ENCODE results near the gene PINK1.

Gene PINK1

GRCh38 chr1:20663969-20664715 is 30.9 kb downstream of the PINK1 start:
- Histone ChIP-seq H3K9me3 (ENCODE audit: control insufficient read depth, insufficient read depth, low read depth, low read length) (no peaks in the 10 kb centered on the region), H3K27ac (ENCODE audit: extremely low read depth, low read depth, low read length) (no peak overlapping the region), H3K4me1 (ENCODE audit: control insufficient read depth, insufficient read depth, low read length) (no peaks in the 10 kb centered on the region), H3K36me3 (ENCODE audit: control insufficient read depth in 2 of 2, insufficient read depth in 1 of 2, low read length in 2 of 2) (peaks cover 0 to 10% of the 10 kb centered on the region in 2 experiments; a peak in 2 of 3 replicates), H3K4me3 (ENCODE audit: low read depth, low read length) (no peak overlapping the region)
- ChIA-PET POLR2A (interaction anchor here (0.7 kb wide), 1 partner anchor 36 kb away, joined by 4 read pairs; no protein-coding TSS in a partner anchor), CTCF (interaction anchor here (0.6 to 1.7 kb wide), 4 partner anchors 15 to 170 kb away, joined by 4 to 9 read pairs (median 6); no protein-coding TSS in a partner anchor)
- no peak for TF ChIP-seq ZNF155 (tag by site-specific recombination; IDR thresholded peaks at IDR 0.05)
- TF ChIP-seq SP2 (tag by site-specific recombination; IDR thresholded peaks at IDR 0.05) = no peak
- TF ChIP-seq ZBTB17 (tag by site-specific recombination; IDR thresholded peaks at IDR 0.05) = no peak
- no peak for TF ChIP-seq ZNF707 (tag by site-specific recombination; IDR thresholded peaks at IDR 0.05)
- TF ChIP-seq ZNF394 (tag by site-specific recombination; IDR thresholded peaks at IDR 0.05; ENCODE audit: borderline replicate concordance) = no peak
- no peak for TF ChIP-seq HOXA7 (CRISPR knock-in tag; IDR thresholded peaks at IDR 0.05; ENCODE audit: borderline replicate concordance)
- no peak for TF ChIP-seq ZNF639 (tag by site-specific recombination; IDR thresholded peaks at IDR 0.05)
- TF ChIP-seq ZNF664 (tag by site-specific recombination; IDR thresholded peaks at IDR 0.05) = no peak
- TF ChIP-seq ZSCAN16 (tag by site-specific recombination; IDR thresholded peaks at IDR 0.05) = no peak
- TF ChIP-seq ZNF169 (tag by site-specific recombination; IDR thresholded peaks at IDR 0.05) = no peak
- no peak for TF ChIP-seq ZNF404 (tag by site-specific recombination; IDR thresholded peaks at IDR 0.05)
- no peak for TF ChIP-seq TSHZ1 (tag by site-specific recombination; IDR thresholded peaks at IDR 0.05; ENCODE audit: borderline replicate concordance)
- TF ChIP-seq ZNF561 (tag by site-specific recombination; IDR thresholded peaks at IDR 0.05; ENCODE audit: borderline replicate concordance) = no peak
- no peak for TF ChIP-seq ZBTB6 (tag by site-specific recombination; IDR thresholded peaks at IDR 0.05)
- TF ChIP-seq HOXD13 (CRISPR knock-in tag; IDR thresholded peaks at IDR 0.05; ENCODE audit: borderline replicate concordance) = no peak
- no peak for TF ChIP-seq ZBTB7A (tag by site-specific recombination; IDR thresholded peaks at IDR 0.05; ENCODE audit: low read depth)

- Histone ChIP-seq H3K27ac (ENCODE audit: extremely low read depth, low read depth, low read length) (no peak overlapping the region), H3K4me1 (ENCODE audit: control insufficient read depth, insufficient read depth, low read length) (no peaks in the 10 kb centered on the region), H3K9me3 (ENCODE audit: control insufficient read depth, insufficient read depth, low read depth, low read length) (no peaks in the 10 kb centered on the region), H3K36me3 (ENCODE audit: control insufficient read depth in 2 of 2, insufficient read depth in 1 of 2, low read length in 2 of 2) (no peaks in the 10 kb centered on the region), H3K4me3 (ENCODE audit: low read depth, low read length) (no peak overlapping the region)
- POLR2A ChIA-PET = interaction anchor here (1.9 kb wide), 1 partner anchor 121 kb away, joined by 5 read pairs; the partner anchor contains the start of gene HP1BP3
- CTCF ChIA-PET = interaction anchor here (0.6 kb wide), 1 partner anchor 393 kb away, joined by 5 read pairs; no protein-coding TSS in a partner anchor
- TF ChIP-seq ZNF747 (tag by site-specific recombination; IDR thresholded peaks at IDR 0.05) (no peak), ZNF701 (tag by site-specific recombination; IDR thresholded peaks at IDR 0.05) (no peak), HOXA7 (CRISPR knock-in tag; IDR thresholded peaks at IDR 0.05; ENCODE audit: borderline replicate concordance) (no peak), ZNF24 (tag by site-specific recombination; IDR thresholded peaks at IDR 0.05) (no peak), ZNF302 (tag by site-specific recombination; IDR thresholded peaks at IDR 0.05; ENCODE audit: low read depth) (no peak), ZNF776 (tag by site-specific recombination; IDR thresholded peaks at IDR 0.05; ENCODE audit: borderline replicate concordance) (no peak), ZNF248 (tag by site-specific recombination; IDR thresholded peaks at IDR 0.05) (no peak), ZNF121 (tag by site-specific recombination; IDR thresholded peaks at IDR 0.05) (no peak), ZNF16 (tag by site-specific recombination; IDR thresholded peaks at IDR 0.05; ENCODE audit: low read depth) (no peak), ZNF404 (tag by site-specific recombination; IDR thresholded peaks at IDR 0.05) (no peak), AEBP2 (tag by site-specific recombination; IDR thresholded peaks at IDR 0.05; ENCODE audit: borderline replicate concordance) (no peak), ZNF624 (tag by site-specific recombination; IDR thresholded peaks at IDR 0.05) (no peak)
These were observed 32.5 kb downstream of the PINK1 start for GRCh38 chr1:20665726-20666125.

Data from HEK293 (cell line).